MCF 10A (cell line): ENCODE measurements around the gene VAT1L. TPM values are rescaled to one million over a fixed set of nuclear protein-coding genes. Genes with fewer than 3 reads are reported as not detected.

Source experiments
- BruUV-seq: library from RNA; stranded (reverse); fragments of 400-500 nt; replicated peaks from 2 replicates; lab custom pipeline; 2021; lab: Mats Ljungman, UMichigan
- CTCF ChIA-PET: fragments of 300-600 bp; sonication (Branson Sonifier 250); formaldehyde crosslinking; extraction: SDS; loops from one replicate; lab custom pipeline; 2021; ENCODE audit warnings: antibody characterized with exemption, inconsistent platforms; lab: Yijun Ruan, JAX
- POLR2A ChIA-PET: fragments of 300-600, 350-650 bp; sonication (Branson Sonifier 250); formaldehyde crosslinking; extraction: SDS; loops from one replicate; lab custom pipeline; 2020; ENCODE audit warnings: antibody characterized with exemption, inconsistent platforms; lab: Yijun Ruan, JAX
- DNase-seq: peaks from one replicate; pipeline ENCODE4 v3.0.0-alpha.2; 2018; ENCODE audit not compliant: unreplicated experiment
- H3K27ac Mint-ChIP-seq: one replicate; pipeline ENCODE4 v1.8.0; 2022; ENCODE audit warnings: mild to moderate bottlenecking, low read depth, mixed read lengths; ENCODE audit not compliant: unreplicated experiment
- H3K27me3 Mint-ChIP-seq: one replicate; pipeline ENCODE4 v1.8.0; 2022; ENCODE audit warnings: mixed read lengths; ENCODE audit not compliant: insufficient read depth, unreplicated experiment
- H3K36me3 Mint-ChIP-seq: one replicate; pipeline ENCODE4 v1.8.0; 2022; ENCODE audit warnings: mild to moderate bottlenecking, moderate library complexity, mixed read lengths; ENCODE audit not compliant: insufficient read depth, unreplicated experiment
- H3K4me1 Mint-ChIP-seq: one replicate; pipeline ENCODE4 v1.8.0; 2022; ENCODE audit warnings: mixed read lengths; ENCODE audit not compliant: insufficient read depth, unreplicated experiment
- H3K4me3 Mint-ChIP-seq: one replicate; pipeline ENCODE4 v1.8.0; 2022; ENCODE audit warnings: mild to moderate bottlenecking, moderate library complexity, mixed read lengths; ENCODE audit not compliant: unreplicated experiment
- H3K9me3 Mint-ChIP-seq: one replicate; pipeline ENCODE4 v1.8.0; 2022; ENCODE audit warnings: mixed read lengths; ENCODE audit not compliant: unreplicated experiment
- intact Hi-C: fragments of 100-400 bp; cut with micrococcal nuclease; formaldehyde crosslinking; loops from 2 replicates; pipeline ENCODE4 v1.14.1; 2022
- total RNA-seq: library from RNA; stranded (reverse); gene quantifications from 2 replicates; pipeline ENCODE4 v1.2.3, GENCODE V29; 2022
- TF ChIP-seq, protein P1 (sequence below): fragments of 200-600 bp; IDR thresholded peaks from one replicate; pipeline ENCODE4 v1.8.0; 2022; ENCODE audit warnings: antibody characterized with exemption, mild to moderate bottlenecking; ENCODE audit not compliant: unreplicated experiment

The VAT1L gene
- total RNA-seq, 1 experiment from 2014 or later, result 1.1 TPM

- CTCF ChIA-PET, result interaction anchor here (0.6 to 1.4 kb wide), 4 partner anchors 49 to 218 kb away, joined by 3 read pairs; no protein-coding TSS in a partner anchor
- Mint-ChIP-seq H3K4me1 (no peaks in the 10 kb centered on the region), H3K4me3 (no peak overlapping the region), H3K9me3 (no peaks in the 10 kb centered on the region), H3K27ac (no peak overlapping the region), H3K36me3 (no peaks in the 10 kb centered on the region), H3K27me3 (peaks cover 31% of the 10 kb centered on the region)
- intact Hi-C loops, result no loop called here
- no TSS peak for BruUV-seq
- TF ChIP-seq, protein P1, sequence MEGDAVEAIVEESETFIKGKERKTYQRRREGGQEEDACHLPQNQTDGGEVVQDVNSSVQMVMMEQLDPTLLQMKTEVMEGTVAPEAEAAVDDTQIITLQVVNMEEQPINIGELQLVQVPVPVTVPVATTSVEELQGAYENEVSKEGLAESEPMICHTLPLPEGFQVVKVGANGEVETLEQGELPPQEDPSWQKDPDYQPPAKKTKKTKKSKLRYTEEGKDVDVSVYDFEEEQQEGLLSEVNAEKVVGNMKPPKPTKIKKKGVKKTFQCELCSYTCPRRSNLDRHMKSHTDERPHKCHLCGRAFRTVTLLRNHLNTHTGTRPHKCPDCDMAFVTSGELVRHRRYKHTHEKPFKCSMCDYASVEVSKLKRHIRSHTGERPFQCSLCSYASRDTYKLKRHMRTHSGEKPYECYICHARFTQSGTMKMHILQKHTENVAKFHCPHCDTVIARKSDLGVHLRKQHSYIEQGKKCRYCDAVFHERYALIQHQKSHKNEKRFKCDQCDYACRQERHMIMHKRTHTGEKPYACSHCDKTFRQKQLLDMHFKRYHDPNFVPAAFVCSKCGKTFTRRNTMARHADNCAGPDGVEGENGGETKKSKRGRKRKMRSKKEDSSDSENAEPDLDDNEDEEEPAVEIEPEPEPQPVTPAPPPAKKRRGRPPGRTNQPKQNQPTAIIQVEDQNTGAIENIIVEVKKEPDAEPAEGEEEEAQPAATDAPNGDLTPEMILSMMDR, result no peak
- no peak for DNase-seq
- POLR2A ChIA-PET, result interaction anchor here (0.9 kb wide), 1 partner anchor 13 kb away, joined by 4 read pairs; no protein-coding TSS in a partner anchor
Measured at GRCh38 chr16:77918809-77919707, 130.7 kb downstream of the VAT1L start.

DNA sequence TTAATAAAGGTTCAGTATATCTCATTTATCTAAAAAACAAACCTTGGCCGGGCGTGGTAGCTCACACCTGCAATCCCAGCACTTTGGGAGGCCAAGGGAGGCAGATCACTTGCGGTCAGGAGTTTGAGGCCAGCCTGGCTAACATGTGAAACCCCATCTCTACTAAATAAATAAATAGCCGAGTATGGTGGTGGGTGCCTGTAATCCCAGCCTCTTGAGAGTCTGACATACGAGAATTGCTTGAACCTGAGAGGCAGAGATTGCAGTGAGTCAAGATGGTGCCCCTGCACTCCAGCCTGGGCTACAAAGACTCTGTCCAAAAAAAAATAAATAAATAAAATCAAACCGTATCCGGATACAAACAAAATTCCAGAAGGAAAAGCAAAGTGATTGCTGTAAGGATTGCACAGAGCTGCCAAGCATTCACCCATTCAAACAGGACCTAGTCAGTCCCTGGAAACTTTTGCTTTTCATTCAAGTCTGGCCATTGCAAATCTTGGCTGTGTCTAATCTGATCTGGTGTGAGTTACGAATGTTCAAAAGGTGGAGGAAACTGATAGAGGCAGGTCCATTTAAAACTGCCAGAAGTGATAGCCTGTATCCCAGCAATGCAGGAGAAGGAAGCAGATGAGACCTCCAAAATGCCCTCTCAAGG lies 131.5 kb downstream of the VAT1L start:
- intact Hi-C loops, result no loop called here
- TF ChIP-seq, protein P1, result no peak

DNA sequence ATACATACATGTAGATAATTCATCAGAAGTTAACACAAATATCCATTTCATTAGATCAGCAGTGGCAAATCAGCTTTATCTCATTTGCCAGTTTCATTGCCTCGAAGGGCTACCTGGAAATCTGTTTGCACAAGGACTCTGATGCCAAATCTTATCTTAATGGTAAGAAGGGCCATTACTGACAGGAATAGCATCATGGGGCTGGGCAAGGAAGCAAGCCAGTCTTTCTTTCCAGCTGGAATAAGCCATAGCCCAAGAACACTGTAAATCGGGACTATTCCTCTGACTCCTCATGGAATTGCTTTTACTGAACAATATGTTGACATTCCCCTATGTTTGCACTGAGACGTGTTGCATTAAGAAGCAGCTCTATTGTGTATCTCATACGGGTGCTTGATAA lies 132.6 kb downstream of the VAT1L start:
- no peak for DNase-seq
- H3K27me3 Mint-ChIP-seq, result peaks cover 31% of the 10 kb centered on the region
- H3K36me3 Mint-ChIP-seq, result no peaks in the 10 kb centered on the region
- intact Hi-C loops, result no loop called here
- POLR2A ChIA-PET, result no interaction called here
- BruUV-seq, result no TSS peak
- no peaks in the 10 kb centered on the region for H3K4me1 Mint-ChIP-seq
- H3K4me3 Mint-ChIP-seq, result no peak overlapping the region
- H3K9me3 Mint-ChIP-seq, result no peaks in the 10 kb centered on the region
- CTCF ChIA-PET, result no interaction called here
- TF ChIP-seq, protein P1, result no peak
- no peak overlapping the region for H3K27ac Mint-ChIP-seq

More for the DNA sequence above, 131.5 kb downstream of the VAT1L start:
- no TSS peak for BruUV-seq
- Mint-ChIP-seq H3K4me1 (no peaks in the 10 kb centered on the region), H3K27ac (no peak overlapping the region), H3K27me3 (peaks cover 31% of the 10 kb centered on the region), H3K4me3 (no peak overlapping the region), H3K9me3 (no peaks in the 10 kb centered on the region), H3K36me3 (no peaks in the 10 kb centered on the region)
- no peak for DNase-seq
- ChIA-PET POLR2A (no interaction called here), CTCF (interaction anchor here (0.6 to 1.3 kb wide), 4 partner anchors 10 to 219 kb away, joined by 3 read pairs; no protein-coding TSS in a partner anchor)

DNA sequence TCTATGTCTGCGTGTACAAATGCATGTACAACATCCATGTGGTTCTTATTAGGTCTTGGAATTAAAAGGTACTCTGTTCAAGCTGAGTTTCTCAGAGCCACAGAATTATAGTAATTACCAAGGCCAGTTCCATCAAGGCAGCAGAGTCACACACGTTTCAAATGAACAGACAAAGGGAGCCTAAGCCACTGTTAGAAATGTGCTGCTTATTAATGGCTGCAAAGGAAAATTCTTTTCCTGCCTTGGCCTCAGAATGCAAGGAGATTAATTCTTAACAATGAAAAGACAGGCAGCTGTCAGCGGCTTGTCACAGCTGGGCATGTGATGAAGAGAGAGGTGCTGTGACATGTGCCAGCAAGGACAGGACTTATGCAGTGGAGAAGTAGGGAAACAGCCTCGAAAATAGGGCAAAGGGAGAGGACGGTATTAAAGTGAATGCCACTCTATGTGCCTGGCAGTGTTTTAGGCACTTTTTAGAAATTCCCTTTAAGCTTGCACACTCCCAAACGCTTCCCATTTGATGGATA lies 133.9 kb downstream of the VAT1L start:
- CTCF ChIA-PET, result interaction anchor here (0.6 to 1.1 kb wide), 2 partner anchors 13 to 81 kb away, joined by 3 read pairs; no protein-coding TSS in a partner anchor
- DNase-seq, result no peak
- no peak overlapping the region for H3K27ac Mint-ChIP-seq
- H3K27me3 Mint-ChIP-seq, result peaks cover 31% of the 10 kb centered on the region
- no peaks in the 10 kb centered on the region for H3K4me1 Mint-ChIP-seq
- H3K4me3 Mint-ChIP-seq, result no peak overlapping the region
- POLR2A ChIA-PET, result no interaction called here
- no peaks in the 10 kb centered on the region for H3K9me3 Mint-ChIP-seq
- TF ChIP-seq, protein P1, result no peak
- no peaks in the 10 kb centered on the region for H3K36me3 Mint-ChIP-seq
- BruUV-seq, result no TSS peak
- intact Hi-C loops, result no loop called here
